Measurements from ENCODE around the gene BEST2.

Gene BEST2

GRCh38 chr19:12727745-12728433 lies 23.7 kb upstream of the BEST2 start:
- no peak overlapping the region for H2AK5ac ChIP-seq (ENCODE audit: low read depth, low read length)
- H2BK5ac ChIP-seq (ENCODE audit: low read length): no peak overlapping the region
- no peak overlapping the region for H4K8ac ChIP-seq (ENCODE audit: low read depth, low read length)
- H3K4me3 ChIP-seq (ENCODE audit: low read length in 2 of 2): no peak overlapping the region
- no peak overlapping the region for H4K91ac ChIP-seq (ENCODE audit: low read depth, low read length, poor library complexity)
- no peak overlapping the region for H3K14ac ChIP-seq (ENCODE audit: low read length)
- no peak overlapping the region for H3K4ac ChIP-seq (ENCODE audit: low read length)
- no peak for DNase-seq (ENCODE audit: low spot score)
- H3K4me1 ChIP-seq (ENCODE audit: control insufficient read depth in 2 of 2, insufficient read depth in 1 of 2, low read depth in 1 of 2, low read length in 2 of 2): peaks cover 2% of the 10 kb centered on the region in 2 donors
- WGBS, 2 donors (ENCODE audit: extremely low coverage in 2 of 2, insufficient read length in 2 of 2, insufficient replicate concordance in 1 of 2): no CpG with 5 or more reads among the region's 9 CpGs
- H3K18ac ChIP-seq (ENCODE audit: low read length): no peak overlapping the region
- H2BK15ac ChIP-seq (ENCODE audit: low read length): no peak overlapping the region
- H3K4me2 ChIP-seq (ENCODE audit: insufficient read depth, low read length, poor library complexity, severe bottlenecking): no peak overlapping the region
- no peak overlapping the region for H2BK120ac ChIP-seq (ENCODE audit: low read depth, low read length)
- H3K27me3 ChIP-seq (ENCODE audit: control insufficient read depth in 3 of 3, insufficient read depth in 3 of 3, low read depth in 1 of 3, low read length in 3 of 3): no peaks in the 10 kb centered on the region
- H3K9ac ChIP-seq (ENCODE audit: low read depth, low read length, poor library complexity): no peak overlapping the region
- no peak overlapping the region for H3K27ac ChIP-seq (replicated peaks; ENCODE audit: low read length)
- H3K23ac ChIP-seq (ENCODE audit: low read depth, low read length, poor library complexity): no peak overlapping the region
- no peaks in the 10 kb centered on the region for H3K9me3 ChIP-seq (replicated peaks in 1 of 2; ENCODE audit: control insufficient read depth in 2 of 2, insufficient read depth in 1 of 2, low read depth in 1 of 2, low read length in 2 of 2)
- no peak overlapping the region for H2AFZ ChIP-seq (ENCODE audit: low read length)
- peaks cover 34 to 52% of the 10 kb centered on the region in 2 donors for H3K36me3 ChIP-seq (replicated peaks in 1 of 2; ENCODE audit: control insufficient read depth in 2 of 2, insufficient read depth in 2 of 2, low read length in 2 of 2)
- peaks cover 14% of the 10 kb centered on the region for H3K79me1 ChIP-seq (ENCODE audit: low read depth, low read length)
- H2BK12ac ChIP-seq (ENCODE audit: low read length): no peak overlapping the region

- Histone ChIP-seq H4K91ac (ENCODE audit: low read depth, low read length, poor library complexity) (no peak overlapping the region), H2AFZ (ENCODE audit: low read length) (no peak overlapping the region), H2BK5ac (ENCODE audit: low read length) (no peak overlapping the region), H3K79me1 (ENCODE audit: low read depth, low read length) (peaks cover 14% of the 10 kb centered on the region), H3K14ac (ENCODE audit: low read length) (no peak overlapping the region), H3K4me1 (ENCODE audit: control insufficient read depth in 2 of 2, insufficient read depth in 1 of 2, low read depth in 1 of 2, low read length in 2 of 2) (peaks cover 4 to 7% of the 10 kb centered on the region in 2 donors), H3K4me3 (ENCODE audit: low read length in 2 of 2) (no peak overlapping the region), H3K9ac (ENCODE audit: low read depth, low read length, poor library complexity) (no peak overlapping the region), H3K27me3 (ENCODE audit: control insufficient read depth in 3 of 3, insufficient read depth in 3 of 3, low read depth in 1 of 3, low read length in 3 of 3) (no peaks in the 10 kb centered on the region), H2BK15ac (ENCODE audit: low read length) (no peak overlapping the region), H3K4me2 (ENCODE audit: insufficient read depth, low read length, poor library complexity, severe bottlenecking) (no peak overlapping the region), H4K8ac (ENCODE audit: low read depth, low read length) (no peak overlapping the region), H3K18ac (ENCODE audit: low read length) (no peak overlapping the region), H2BK12ac (ENCODE audit: low read length) (no peak overlapping the region), H3K4ac (ENCODE audit: low read length) (no peak overlapping the region), H3K23ac (ENCODE audit: low read depth, low read length, poor library complexity) (no peak overlapping the region), H3K36me3 (replicated peaks in 1 of 2; ENCODE audit: control insufficient read depth in 2 of 2, insufficient read depth in 2 of 2, low read length in 2 of 2) (peaks cover 34 to 54% of the 10 kb centered on the region in 2 donors), H3K9me3 (replicated peaks in 1 of 2; ENCODE audit: control insufficient read depth in 2 of 2, insufficient read depth in 1 of 2, low read depth in 1 of 2, low read length in 2 of 2) (no peaks in the 10 kb centered on the region), H3K27ac (replicated peaks; ENCODE audit: low read length) (no peak overlapping the region), H2AK5ac (ENCODE audit: low read depth, low read length) (no peak overlapping the region), H2BK120ac (ENCODE audit: low read depth, low read length) (no peak overlapping the region)
- no CpG with 5 or more reads among the region's 3 CpGs for WGBS, 2 donors (ENCODE audit: extremely low coverage in 2 of 2, insufficient read length in 2 of 2, insufficient replicate concordance in 1 of 2)
- DNase-seq (ENCODE audit: low spot score): no peak
Observed at GRCh38 chr19:12730064-12730463, 21.5 kb upstream of the BEST2 start.

GRCh38 chr19:12731337-12731736 lies 20.3 kb upstream of the BEST2 start:
- Histone ChIP-seq H2BK12ac (ENCODE audit: low read length) (no peak overlapping the region), H3K4me2 (ENCODE audit: insufficient read depth, low read length, poor library complexity, severe bottlenecking) (no peak overlapping the region), H3K14ac (ENCODE audit: low read length) (no peak overlapping the region), H3K23ac (ENCODE audit: low read depth, low read length, poor library complexity) (no peak overlapping the region), H2BK15ac (ENCODE audit: low read length) (no peak overlapping the region), H2AFZ (ENCODE audit: low read length) (no peak overlapping the region), H3K36me3 (replicated peaks in 1 of 2; ENCODE audit: control insufficient read depth in 2 of 2, insufficient read depth in 2 of 2, low read length in 2 of 2) (peaks cover 34 to 54% of the 10 kb centered on the region in 2 donors), H3K79me1 (ENCODE audit: low read depth, low read length) (peaks cover 14% of the 10 kb centered on the region), H3K4me3 (ENCODE audit: low read length in 2 of 2) (no peak overlapping the region), H3K4me1 (ENCODE audit: control insufficient read depth in 2 of 2, insufficient read depth in 1 of 2, low read depth in 1 of 2, low read length in 2 of 2) (peaks cover 5 to 7% of the 10 kb centered on the region in 2 donors), H2BK5ac (ENCODE audit: low read length) (no peak overlapping the region), H4K8ac (ENCODE audit: low read depth, low read length) (no peak overlapping the region), H3K9ac (ENCODE audit: low read depth, low read length, poor library complexity) (no peak overlapping the region), H3K18ac (ENCODE audit: low read length) (no peak overlapping the region), H3K27ac (replicated peaks; ENCODE audit: low read length) (no peak overlapping the region), H3K9me3 (replicated peaks in 1 of 2; ENCODE audit: control insufficient read depth in 2 of 2, insufficient read depth in 1 of 2, low read depth in 1 of 2, low read length in 2 of 2) (no peaks in the 10 kb centered on the region), H4K91ac (ENCODE audit: low read depth, low read length, poor library complexity) (no peak overlapping the region), H2AK5ac (ENCODE audit: low read depth, low read length) (no peak overlapping the region), H3K4ac (ENCODE audit: low read length) (no peak overlapping the region), H3K27me3 (ENCODE audit: control insufficient read depth in 3 of 3, insufficient read depth in 3 of 3, low read depth in 1 of 3, low read length in 3 of 3) (no peaks in the 10 kb centered on the region), H2BK120ac (ENCODE audit: low read depth, low read length) (no peak overlapping the region)
- no peak for DNase-seq (ENCODE audit: low spot score)
- WGBS, 2 donors (ENCODE audit: extremely low coverage in 2 of 2, insufficient read length in 2 of 2, insufficient replicate concordance in 1 of 2): no CpG with 5 or more reads among the region's 24 CpGs

- Histone ChIP-seq H2BK120ac (ENCODE audit: low read depth, low read length) (no peak overlapping the region), H2BK5ac (ENCODE audit: low read length) (peak overlapping the region; percentile 80), H3K4me3 (ENCODE audit: low read length in 2 of 2) (peak overlapping the region; percentile 78 to 99), H3K79me1 (ENCODE audit: low read depth, low read length) (peaks cover 24% of the 10 kb centered on the region), H3K9ac (ENCODE audit: low read depth, low read length, poor library complexity) (peak overlapping the region; percentile 89), H3K27ac (replicated peaks; ENCODE audit: low read length) (no peak overlapping the region), H3K4me1 (ENCODE audit: control insufficient read depth in 2 of 2, insufficient read depth in 1 of 2, low read depth in 1 of 2, low read length in 2 of 2) (peaks cover 9 to 11% of the 10 kb centered on the region in 2 donors), H3K4me2 (ENCODE audit: insufficient read depth, low read length, poor library complexity, severe bottlenecking) (peak overlapping the region; percentile 76), H3K4ac (ENCODE audit: low read length) (no peak overlapping the region), H3K27me3 (ENCODE audit: control insufficient read depth in 3 of 3, insufficient read depth in 3 of 3, low read depth in 1 of 3, low read length in 3 of 3) (no peaks in the 10 kb centered on the region), H3K9me3 (replicated peaks in 1 of 2; ENCODE audit: control insufficient read depth in 2 of 2, insufficient read depth in 1 of 2, low read depth in 1 of 2, low read length in 2 of 2) (no peaks in the 10 kb centered on the region), H2BK12ac (ENCODE audit: low read length) (no peak overlapping the region), H3K14ac (ENCODE audit: low read length) (peak overlapping the region; percentile 85), H3K18ac (ENCODE audit: low read length) (peak overlapping the region; percentile 100), H2AFZ (ENCODE audit: low read length) (peak overlapping the region; percentile 89), H2BK15ac (ENCODE audit: low read length) (no peak overlapping the region), H3K36me3 (replicated peaks in 1 of 2; ENCODE audit: control insufficient read depth in 2 of 2, insufficient read depth in 2 of 2, low read length in 2 of 2) (peaks cover 31 to 45% of the 10 kb centered on the region in 2 donors), H4K8ac (ENCODE audit: low read depth, low read length) (no peak overlapping the region), H3K23ac (ENCODE audit: low read depth, low read length, poor library complexity) (peak overlapping the region; percentile 56), H4K91ac (ENCODE audit: low read depth, low read length, poor library complexity) (no peak overlapping the region), H2AK5ac (ENCODE audit: low read depth, low read length) (peak overlapping the region; percentile 95)
- peak; percentile 18 for DNase-seq (ENCODE audit: low spot score)
- no CpG with 5 or more reads among the region's 15 CpGs for WGBS, 2 donors (ENCODE audit: extremely low coverage in 2 of 2, insufficient read length in 2 of 2, insufficient replicate concordance in 1 of 2)
Observed at GRCh38 chr19:12733369-12734214, 18.0 kb upstream of the BEST2 start.
